IMR-90 (cell line): ENCODE results near the gene GMCL1. TPM values are rescaled to one million over a fixed set of nuclear protein-coding genes. Genes with fewer than 3 reads are reported as not detected.

Experiments
- ATAC-seq: fragments of 200-7000 bp; cut with Tn5 transposase; 2 replicates; pipeline ENCODE4 v1.9.1; 2020; ENCODE audit warnings: low read depth, mild to moderate bottlenecking, moderate library complexity
- BruUV-seq: library from RNA; stranded (reverse); fragments of 400-500 nt; replicated peaks from 2 replicates; lab custom pipeline; 2021; lab: Mats Ljungman, UMichigan
- CTCF ChIA-PET: fragments of 300-600 bp; formaldehyde crosslinking; extraction: SDS; loops from one replicate; lab custom pipeline; 2021; ENCODE audit warnings: antibody characterized with exemption; lab: Yijun Ruan, JAX
- POLR2A ChIA-PET: fragments of 300-600 bp; sonication (Branson Sonifier 250); formaldehyde crosslinking; loops from one replicate; lab custom pipeline; 2022; ENCODE audit warnings: antibody characterized with exemption; ENCODE audit not compliant: unreplicated experiment; lab: Charles Lee
- DNase-seq: peaks from one replicate; pipeline ENCODE4 v3.0.0; 2013
- H2AFZ ChIP-seq: replicated peaks from 2 replicates; pipeline ENCODE3; 2013; ENCODE audit warnings: low read length, mild to moderate bottlenecking; ENCODE audit not compliant: poor library complexity
- H2AK5ac ChIP-seq: 2 replicates; pipeline ENCODE4 v1.6.1; 2013; ENCODE audit warnings: low read depth, low read length, inconsistent platforms
- H2AK9ac ChIP-seq: replicated peaks from 2 replicates; pipeline ENCODE3; 2013; ENCODE audit warnings: mild to moderate bottlenecking, low read depth, low read length, moderate library complexity; ENCODE audit not compliant: poor library complexity
- H2BK120ac ChIP-seq: 2 replicates; pipeline ENCODE4 v1.6.1; 2013; ENCODE audit warnings: low read depth, low read length, inconsistent platforms
- H2BK15ac ChIP-seq: 3 replicates; pipeline ENCODE4 v1.6.1; 2013; ENCODE audit warnings: low read depth, low read length, inconsistent platforms
- H2BK20ac ChIP-seq: 2 replicates; pipeline ENCODE4 v1.6.1; 2013; ENCODE audit warnings: low read depth, mild to moderate bottlenecking, inconsistent platforms, low read length, moderate library complexity
- H2BK5ac ChIP-seq: 2 replicates; pipeline ENCODE4 v1.6.1; 2013; ENCODE audit warnings: mild to moderate bottlenecking, low read depth, low read length, inconsistent platforms; ENCODE audit not compliant: poor library complexity, severe bottlenecking
- H3K14ac ChIP-seq: replicated peaks from 2 replicates; pipeline ENCODE4 v1.6.1; 2013; ENCODE audit warnings: low read depth, low read length, inconsistent platforms
- H3K18ac ChIP-seq: 2 replicates; pipeline ENCODE4 v1.6.1; 2013; ENCODE audit warnings: low read depth, low read length, control low read depth
- H3K23ac ChIP-seq: 2 replicates; pipeline ENCODE4 v1.6.1; 2013; ENCODE audit warnings: low read depth, low read length, inconsistent platforms
- H3K27ac ChIP-seq: 2 replicates; pipeline ENCODE4 v1.5.1; 2013; ENCODE audit warnings: mild to moderate bottlenecking, control low read depth, low read length; ENCODE audit not compliant: insufficient read depth
- H3K27me3 ChIP-seq: 2 replicates; pipeline ENCODE4 v1.6.1; 2013; ENCODE audit warnings: low read length; ENCODE audit not compliant: control insufficient read depth, insufficient read depth
- H3K36me3 ChIP-seq: 2 replicates; pipeline ENCODE4 v1.6.1; 2013; ENCODE audit warnings: low read length, mixed read lengths; ENCODE audit not compliant: control insufficient read depth, insufficient read depth
- H3K4ac ChIP-seq: 2 replicates; pipeline ENCODE4 v1.6.1; 2013; ENCODE audit warnings: low read depth, low read length, inconsistent platforms
- H3K4me1 ChIP-seq: 2 replicates; pipeline ENCODE4 v1.6.1; 2013; ENCODE audit warnings: low read length, mixed read lengths; ENCODE audit not compliant: control insufficient read depth, insufficient read depth
- H3K4me2 ChIP-seq: 2 replicates; pipeline ENCODE4 v1.6.1; 2013; ENCODE audit warnings: low read depth, mild to moderate bottlenecking, control low read depth, low read length, moderate library complexity
- H3K4me3 ChIP-seq: 2 replicates; pipeline ENCODE4 v1.5.1; 2013; ENCODE audit warnings: low read depth, mild to moderate bottlenecking, control low read depth, low read length, moderate library complexity; ENCODE audit not compliant: insufficient read depth
- H3K56ac ChIP-seq: 2 replicates; pipeline ENCODE4 v1.6.1; 2013; ENCODE audit warnings: low read length, inconsistent platforms; ENCODE audit not compliant: insufficient read depth; ENCODE audit errors: extremely low read depth
- H3K79me1 ChIP-seq, 2 experiments: 2 replicates each; pipeline ENCODE4 v1.6.1; 2013; ENCODE audit warnings: low read length in 2 of 2, inconsistent platforms in 1 of 2, low read depth in 1 of 2
- H3K9ac ChIP-seq: 2 replicates; pipeline ENCODE4 v1.6.1; 2013; ENCODE audit warnings: low read depth, low read length, control low read depth
- H3K9me1 ChIP-seq: 2 replicates; pipeline ENCODE4 v1.6.1; 2013; ENCODE audit warnings: low read length, inconsistent platforms; ENCODE audit not compliant: insufficient read depth
- H3K9me3 ChIP-seq: 2 replicates; pipeline ENCODE4 v1.6.1; 2013; ENCODE audit warnings: low read length; ENCODE audit not compliant: control insufficient read depth, insufficient read depth
- H4K20me1 ChIP-seq: 2 replicates; pipeline ENCODE4 v1.6.1; 2013; ENCODE audit warnings: low read length, inconsistent platforms; ENCODE audit not compliant: insufficient read depth
- H4K5ac ChIP-seq: 2 replicates; pipeline ENCODE4 v1.6.1; 2013; ENCODE audit warnings: mild to moderate bottlenecking, low read depth, low read length, control low read depth
- H4K8ac ChIP-seq, 2 experiments: 2 replicates each; pipeline ENCODE4 v1.6.1; 2013; ENCODE audit warnings: low read depth in 2 of 2, low read length in 2 of 2, control low read depth in 1 of 2, inconsistent platforms in 1 of 2
- H4K91ac ChIP-seq: 2 replicates; pipeline ENCODE4 v1.6.1; 2013; ENCODE audit warnings: low read depth, low read length, inconsistent platforms; ENCODE audit not compliant: insufficient read depth
- BHLHE40 ChIP-seq: fragments of 150-350 bp; IDR thresholded peaks from 2 replicates; pipeline ENCODE4 v1.6.1; 2016; ENCODE audit warnings: mild to moderate bottlenecking, low read depth, low read length
- CEBPB ChIP-seq: IDR thresholded peaks from 2 replicates; pipeline ENCODE4 v1.6.1; 2012; ENCODE audit warnings: low read depth, low read length, improper control_type of control experiment
- CHD1 ChIP-seq: IDR thresholded peaks from 2 replicates; pipeline ENCODE4 v1.6.1; 2012; ENCODE audit warnings: low read depth, low read length, improper control_type of control experiment
- CTCF ChIP-seq: conservative IDR thresholded peaks from 2 replicates; pipeline ENCODE4 v1.5.1; 2012; ENCODE audit warnings: mild to moderate bottlenecking, low read depth, low read length, improper control_type of control experiment
- ELK1 ChIP-seq: fragments of 150-350 bp; IDR thresholded peaks from 2 replicates; pipeline ENCODE4 v1.6.1; 2016; ENCODE audit warnings: low read depth, mild to moderate bottlenecking, low read length, moderate library complexity, borderline replicate concordance
- FOS ChIP-seq: fragments of 150-350 bp; IDR thresholded peaks from 2 replicates; pipeline ENCODE4 v1.6.1; 2016; ENCODE audit warnings: low read depth, low read length
- MAFK ChIP-seq: IDR thresholded peaks from 2 replicates; pipeline ENCODE4 v1.6.1; 2012; ENCODE audit warnings: low read depth, low read length, improper control_type of control experiment
- MAZ ChIP-seq: IDR thresholded peaks from 2 replicates; pipeline ENCODE4 v1.6.1; 2012; ENCODE audit warnings: low read depth, mild to moderate bottlenecking, low read length, improper control_type of control experiment, moderate library complexity, borderline replicate concordance
- MXI1 ChIP-seq: IDR thresholded peaks from 2 replicates; pipeline ENCODE4 v1.6.1; 2012; ENCODE audit warnings: low read depth, mild to moderate bottlenecking, low read length, moderate library complexity, borderline replicate concordance
- NFE2L2 ChIP-seq: fragments of 150-350 bp; IDR thresholded peaks from 2 replicates; pipeline ENCODE4 v1.6.1; 2016; ENCODE audit warnings: low read depth, mild to moderate bottlenecking, low read length
- POLR2A ChIP-seq: IDR thresholded peaks from 2 replicates; pipeline ENCODE4 v1.6.1; 2012; ENCODE audit warnings: mild to moderate bottlenecking, low read depth, low read length
- RAD21 ChIP-seq: IDR thresholded peaks from 2 replicates; pipeline ENCODE4 v1.6.1; 2012; ENCODE audit warnings: low read length, improper control_type of control experiment
- RCOR1 ChIP-seq: IDR thresholded peaks from 2 replicates; pipeline ENCODE4 v1.6.1; 2012; ENCODE audit warnings: mild to moderate bottlenecking, low read length, improper control_type of control experiment; ENCODE audit not compliant: insufficient replicate concordance
- RFX5 ChIP-seq: IDR thresholded peaks from 2 replicates; pipeline ENCODE4 v1.8.0; 2012; ENCODE audit warnings: low read depth, mild to moderate bottlenecking, low read length, moderate library complexity
- SMC3 ChIP-seq: fragments of 150-350 bp; IDR thresholded peaks from 2 replicates; pipeline ENCODE4 v1.6.1; 2016; ENCODE audit warnings: low read depth, mild to moderate bottlenecking, antibody characterized with exemption, low read length, moderate library complexity
- USF2 ChIP-seq: fragments of 150-350 bp; IDR thresholded peaks from 2 replicates; pipeline ENCODE4 v1.6.1; 2017; ENCODE audit warnings: mild to moderate bottlenecking, antibody characterized with exemption, low read length, low read depth
- WGBS, 2 experiments: methylation state at CpG; one replicate each; pipeline versions ENCODE4 v1.1.5 to v1.1.7; 2013; ENCODE audit warnings: missing lambda C conversion rate in 2 of 2; ENCODE audit not compliant: insufficient read length in 1 of 2; ENCODE audit errors: extremely low coverage in 2 of 2; 5-methylcytosine and 5-hydroxymethylcytosine counted together
- dilution Hi-C: fragments of 300-500 bp; cut with HindIII; formaldehyde crosslinking; loops from one replicate; pipeline ENCODE4 v1.14.3; 2018; ENCODE audit warnings: low sequenced_read_pairs; ENCODE audit not compliant: unreplicated experiment
- in situ Hi-C: fragments of 300-500 bp; cut with MboI; formaldehyde crosslinking; loops from 3 replicates; pipeline ENCODE4 v1.14.3; 2019; ENCODE audit warnings: low sequenced_read_pairs, inconsistent platforms, mixed read lengths
- intact Hi-C: fragments of 100-400 bp; cut with micrococcal nuclease; formaldehyde crosslinking; loops from 2 replicates; pipeline ENCODE4 v1.10.0; 2022
- polyA plus RNA-seq, 3 experiments: library from polyadenylated mRNA; depleted of rRNA; stranded (reverse); fragments of >200 nt; gene quantifications; 2 replicates each; pipeline ENCODE4 v1.2.3, GENCODE V29; 2012; ENCODE audit warnings: low replicate concordance in 1 of 3
- total RNA-seq: library from RNA; depleted of rRNA; stranded (reverse); fragments of >200 nt; gene quantifications from 2 replicates; pipeline ENCODE4 v1.2.3, GENCODE V29; 2012

The GMCL1 gene
- total and polyA plus RNA-seq, 2 of the 4 experiments (the other 2 are of a cell fraction) = 2.8 to 3.4 TPM

GRCh38 chr2:69784228-69784627 lies 45.2 kb upstream of the GMCL1 start:
- BruUV-seq = no TSS peak

More at GRCh38 chr2:69784228-69784627, 45.2 kb upstream of the GMCL1 start:
- H3K18ac ChIP-seq = no peak overlapping the region
- in situ Hi-C loops = no loop called here
- H3K4me1 ChIP-seq = peaks cover 4% of the 10 kb centered on the region; the same call in 1 of the 2 replicates
- no peak overlapping the region for H2BK120ac ChIP-seq
- no peaks in the 10 kb centered on the region for H4K20me1 ChIP-seq
- no peak overlapping the region for H4K8ac ChIP-seq
- H2AK5ac ChIP-seq = no peak overlapping the region
- no peak overlapping the region for H2BK15ac ChIP-seq
- no peak for TF ChIP-seq BHLHE40
- no peak for TF ChIP-seq FOS
- TF ChIP-seq CHD1 = no peak
- no peak for TF ChIP-seq USF2
- TF ChIP-seq MXI1 = no peak
- no peak for TF ChIP-seq SMC3
- no peak for TF ChIP-seq ELK1
- no peak for TF ChIP-seq RFX5
- no peak for TF ChIP-seq CEBPB
- TF ChIP-seq MAFK = no peak
- no peak for TF ChIP-seq RCOR1
- TF ChIP-seq RAD21 = no peak
- TF ChIP-seq NFE2L2 = no peak
- no peak for TF ChIP-seq MAZ
- TF ChIP-seq POLR2A = no peak
- TF ChIP-seq CTCF = no peak
- no peak overlapping the region for H3K4me3 ChIP-seq
- POLR2A ChIA-PET = no interaction called here
- no peak overlapping the region for H3K4me2 ChIP-seq
- no peak for ATAC-seq
- no peaks in the 10 kb centered on the region for H3K27me3 ChIP-seq
- no peaks in the 10 kb centered on the region for H3K9me3 ChIP-seq
- H3K36me3 ChIP-seq = peaks cover 3% of the 10 kb centered on the region
- H2BK5ac ChIP-seq = no peak overlapping the region
- no peak overlapping the region for H3K27ac ChIP-seq
- dilution Hi-C loops = no loop called here
- no peak overlapping the region for H4K91ac ChIP-seq
- peaks cover 10% of the 10 kb centered on the region for H3K9me1 ChIP-seq
- intact Hi-C loops = no loop called here
- H3K23ac ChIP-seq = no peak overlapping the region
- no peak for DNase-seq
- no peak overlapping the region for H2BK20ac ChIP-seq
- H4K5ac ChIP-seq = no peak overlapping the region
- no peak overlapping the region for H3K9ac ChIP-seq
- H3K14ac ChIP-seq = no peak overlapping the region
- H2AK9ac ChIP-seq = no peak overlapping the region
- H2AFZ ChIP-seq = no peak overlapping the region
- peaks cover 0 to 4% of the 10 kb centered on the region in 2 experiments; a peak in 1 of 4 replicates for H3K79me1 ChIP-seq
- no peak overlapping the region for H3K4ac ChIP-seq
- H3K56ac ChIP-seq = no peak overlapping the region
- no CpG with 5 or more reads among the region's 5 CpGs for WGBS, 2 experiments
- CTCF ChIA-PET = no interaction called here
